Calu3 (cell line): ENCODE measurements around the gene SLC16A6. TPM values are rescaled to one million over a fixed set of nuclear protein-coding genes. Genes with fewer than 3 reads are reported as not detected.
"Not testable (repeated sequence)": the region's sequence is repeated elsewhere in the genome, so short reads cannot be mapped to it uniquely, and the experiment has no call there.

Experiments used
- BruUV-seq: library from RNA; stranded (reverse); fragments of 400-500 nt; replicated peaks from 2 replicates; lab custom pipeline; 2021; lab: Mats Ljungman, UMichigan
- CTCF ChIA-PET: fragments of 300-600 bp; sonication (Branson Sonifier 250); formaldehyde crosslinking; loops from one replicate; lab custom pipeline; 2022; ENCODE audit warnings: antibody characterized with exemption; lab: Charles Lee
- DNase-seq: peaks from one replicate; pipeline ENCODE4 v3.0.0; 2022
- H3K27ac Mint-ChIP-seq: one replicate; pipeline ENCODE4 v1.8.0; 2022; ENCODE audit warnings: mixed read lengths; ENCODE audit not compliant: unreplicated experiment
- H3K27me3 Mint-ChIP-seq: one replicate; pipeline ENCODE4 v1.8.0; 2022; ENCODE audit warnings: mixed read lengths; ENCODE audit not compliant: unreplicated experiment
- H3K36me3 Mint-ChIP-seq: one replicate; pipeline ENCODE4 v1.8.0; 2022; ENCODE audit warnings: mild to moderate bottlenecking, moderate library complexity, mixed read lengths; ENCODE audit not compliant: insufficient read depth, unreplicated experiment
- H3K4me1 Mint-ChIP-seq: one replicate; pipeline ENCODE4 v1.8.0; 2022; ENCODE audit warnings: mild to moderate bottlenecking, low read depth, mixed read lengths; ENCODE audit not compliant: unreplicated experiment
- H3K4me3 Mint-ChIP-seq: one replicate; pipeline ENCODE4 v1.8.0; 2022; ENCODE audit warnings: mild to moderate bottlenecking, low read depth, moderate library complexity, mixed read lengths; ENCODE audit not compliant: unreplicated experiment
- H3K9me3 Mint-ChIP-seq: one replicate; pipeline ENCODE4 v1.8.0; 2022; ENCODE audit warnings: low read depth, mixed read lengths; ENCODE audit not compliant: unreplicated experiment
- intact Hi-C: fragments of 100-400 bp; cut with micrococcal nuclease; formaldehyde crosslinking; loops from one replicate; pipeline ENCODE4 v1.10.0; 2022; ENCODE audit not compliant: unreplicated experiment
- total RNA-seq: library from RNA; stranded (reverse); gene quantifications from 2 replicates; pipeline ENCODE4 v1.2.3, GENCODE V29; 2022
- TF ChIP-seq, protein P1 (sequence below): fragments of 200-600 bp; IDR thresholded peaks from one replicate; pipeline ENCODE4 v1.8.0; 2022; ENCODE audit warnings: antibody characterized with exemption; ENCODE audit not compliant: unreplicated experiment

SLC16A6 gene
- total RNA-seq, 1 experiment from 2014 or later: 0.19 TPM

DNA sequence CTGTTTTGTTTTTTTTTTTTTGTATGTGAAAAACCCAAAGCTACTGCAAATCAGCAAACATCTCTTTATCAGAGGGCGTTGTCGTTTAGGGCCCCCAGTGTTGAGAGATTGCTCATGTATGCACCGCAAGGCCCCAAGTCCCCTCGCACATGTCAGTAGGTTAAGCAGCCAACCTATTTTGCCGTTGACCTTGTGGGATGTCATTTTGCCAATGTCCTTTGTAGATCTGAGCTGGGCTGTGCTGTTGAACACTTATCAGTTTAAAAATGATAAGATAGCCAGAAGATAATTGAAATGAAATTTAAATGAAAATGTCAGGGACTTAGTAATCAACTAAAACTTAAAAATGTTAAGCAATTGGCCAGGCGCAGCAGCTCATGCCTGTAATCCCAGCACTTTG is 26.5 kb upstream of the SLC16A6 start:
- no TSS peak for BruUV-seq

DNA sequence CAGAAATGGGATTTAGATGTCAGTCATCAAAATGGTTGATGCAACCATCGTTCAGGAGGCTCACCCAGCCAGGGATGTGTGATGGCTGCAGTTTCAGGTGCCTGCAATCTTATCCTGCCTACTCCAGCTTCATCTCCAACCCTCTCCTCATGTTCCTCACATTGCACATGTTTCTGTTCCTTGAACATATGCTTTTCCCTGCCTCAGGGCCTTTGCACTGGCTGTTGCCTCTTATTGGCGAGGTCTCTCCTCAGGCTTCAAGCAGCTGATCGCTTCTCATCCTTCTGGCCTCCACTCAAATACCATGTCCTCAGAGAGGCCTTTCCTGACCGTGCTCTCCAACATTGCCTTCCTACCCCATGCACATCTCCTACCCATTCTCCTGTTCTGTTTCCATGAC is 25.0 kb upstream of the SLC16A6 start:
- H3K9me3 Mint-ChIP-seq: peaks cover 4% of the 10 kb centered on the region
- no peak overlapping the region for H3K27ac Mint-ChIP-seq
- TF ChIP-seq, protein P1, sequence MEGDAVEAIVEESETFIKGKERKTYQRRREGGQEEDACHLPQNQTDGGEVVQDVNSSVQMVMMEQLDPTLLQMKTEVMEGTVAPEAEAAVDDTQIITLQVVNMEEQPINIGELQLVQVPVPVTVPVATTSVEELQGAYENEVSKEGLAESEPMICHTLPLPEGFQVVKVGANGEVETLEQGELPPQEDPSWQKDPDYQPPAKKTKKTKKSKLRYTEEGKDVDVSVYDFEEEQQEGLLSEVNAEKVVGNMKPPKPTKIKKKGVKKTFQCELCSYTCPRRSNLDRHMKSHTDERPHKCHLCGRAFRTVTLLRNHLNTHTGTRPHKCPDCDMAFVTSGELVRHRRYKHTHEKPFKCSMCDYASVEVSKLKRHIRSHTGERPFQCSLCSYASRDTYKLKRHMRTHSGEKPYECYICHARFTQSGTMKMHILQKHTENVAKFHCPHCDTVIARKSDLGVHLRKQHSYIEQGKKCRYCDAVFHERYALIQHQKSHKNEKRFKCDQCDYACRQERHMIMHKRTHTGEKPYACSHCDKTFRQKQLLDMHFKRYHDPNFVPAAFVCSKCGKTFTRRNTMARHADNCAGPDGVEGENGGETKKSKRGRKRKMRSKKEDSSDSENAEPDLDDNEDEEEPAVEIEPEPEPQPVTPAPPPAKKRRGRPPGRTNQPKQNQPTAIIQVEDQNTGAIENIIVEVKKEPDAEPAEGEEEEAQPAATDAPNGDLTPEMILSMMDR: no peak
- CTCF ChIA-PET: no interaction called here
- DNase-seq: no peak
- no peak overlapping the region for H3K4me3 Mint-ChIP-seq
- peaks cover 34% of the 10 kb centered on the region for H3K4me1 Mint-ChIP-seq
- intact Hi-C loops: no loop called here
- H3K36me3 Mint-ChIP-seq: peaks cover 12% of the 10 kb centered on the region
- no TSS peak for BruUV-seq
- no peaks in the 10 kb centered on the region for H3K27me3 Mint-ChIP-seq

More for the DNA sequence above, 26.5 kb upstream of the SLC16A6 start:
- no peak for DNase-seq
- Mint-ChIP-seq H3K27me3 (no peaks in the 10 kb centered on the region), H3K9me3 (peaks cover 4% of the 10 kb centered on the region), H3K36me3 (peaks cover 12% of the 10 kb centered on the region), H3K4me1 (peaks cover 31% of the 10 kb centered on the region), H3K27ac (no peak overlapping the region), H3K4me3 (no peak overlapping the region)
- CTCF ChIA-PET: interaction anchor here (0.7 to 1.3 kb wide), 2 partner anchors 70 to 178 kb away, joined by 3 read pairs; partner anchors contain the start of gene AMZ2
- intact Hi-C loops: no loop called here
- TF ChIP-seq, protein P1: no peak

DNA sequence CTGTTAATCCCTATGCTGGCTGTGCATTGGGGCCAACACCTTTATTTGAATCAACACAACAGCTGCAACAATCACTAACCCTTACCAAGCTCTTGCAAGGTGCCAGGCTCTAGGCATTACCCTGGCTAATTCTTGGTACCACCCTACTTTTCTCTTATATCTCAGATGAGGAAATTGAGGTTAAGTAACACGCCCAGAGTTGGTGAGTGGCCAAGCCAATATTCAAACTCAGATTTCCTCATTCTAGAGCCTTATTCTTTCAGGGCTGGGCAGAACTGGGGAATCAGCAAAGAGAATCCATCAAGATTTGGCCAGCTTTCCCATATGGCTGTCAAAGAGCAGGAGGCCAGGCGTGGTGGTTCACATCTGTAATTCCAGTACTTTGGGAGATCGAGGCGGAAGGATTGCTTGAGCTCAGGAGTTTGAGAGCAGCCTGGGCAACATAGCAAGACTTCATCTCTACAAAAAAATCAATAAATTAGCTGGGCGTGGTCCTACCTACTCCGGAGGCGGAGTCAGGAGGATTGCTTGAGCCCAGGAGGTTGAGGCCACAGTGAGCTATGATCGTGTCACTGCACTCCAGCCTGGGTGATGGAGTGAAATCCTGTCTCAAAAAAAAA is 24.1 kb upstream of the SLC16A6 start:
- TF ChIP-seq, protein P1: no peak
- no peaks in the 10 kb centered on the region for H3K27me3 Mint-ChIP-seq
- H3K27ac Mint-ChIP-seq: peak overlapping the region; percentile 31
- CTCF ChIA-PET: interaction anchor here (0.7 to 0.8 kb wide), 2 partner anchors 16 to 362 kb away, joined by 3 to 4 read pairs; no protein-coding TSS in a partner anchor
- no peak overlapping the region for H3K4me3 Mint-ChIP-seq
- peaks cover 34% of the 10 kb centered on the region for H3K4me1 Mint-ChIP-seq
- H3K9me3 Mint-ChIP-seq: peaks cover 4% of the 10 kb centered on the region
- DNase-seq: peak; percentile 52
- intact Hi-C loops: no loop called here
- peaks cover 12% of the 10 kb centered on the region for H3K36me3 Mint-ChIP-seq
- BruUV-seq: no TSS peak

DNA sequence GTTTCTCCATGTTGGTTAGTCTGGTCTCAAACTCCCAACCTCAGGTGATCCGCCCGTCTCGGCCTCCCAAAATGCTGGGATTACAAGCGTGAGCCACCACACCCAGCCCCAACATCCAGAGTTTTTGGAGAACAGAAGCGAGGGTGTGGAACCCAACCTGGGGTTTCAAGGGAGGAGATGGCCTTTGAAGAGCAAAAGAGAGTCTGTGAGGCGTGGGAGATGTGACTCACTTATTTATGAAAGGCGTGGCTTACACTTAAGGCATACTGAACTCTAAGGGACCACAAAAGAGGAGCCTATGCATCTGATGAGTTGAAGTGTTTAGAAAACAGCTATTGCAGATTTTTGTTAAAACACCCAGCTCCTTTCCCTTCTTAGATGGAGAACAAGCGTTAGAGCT is 19.2 kb upstream of the SLC16A6 start:
- H3K36me3 Mint-ChIP-seq: peaks cover 4% of the 10 kb centered on the region
- H3K4me1 Mint-ChIP-seq: peaks cover 14% of the 10 kb centered on the region

DNA sequence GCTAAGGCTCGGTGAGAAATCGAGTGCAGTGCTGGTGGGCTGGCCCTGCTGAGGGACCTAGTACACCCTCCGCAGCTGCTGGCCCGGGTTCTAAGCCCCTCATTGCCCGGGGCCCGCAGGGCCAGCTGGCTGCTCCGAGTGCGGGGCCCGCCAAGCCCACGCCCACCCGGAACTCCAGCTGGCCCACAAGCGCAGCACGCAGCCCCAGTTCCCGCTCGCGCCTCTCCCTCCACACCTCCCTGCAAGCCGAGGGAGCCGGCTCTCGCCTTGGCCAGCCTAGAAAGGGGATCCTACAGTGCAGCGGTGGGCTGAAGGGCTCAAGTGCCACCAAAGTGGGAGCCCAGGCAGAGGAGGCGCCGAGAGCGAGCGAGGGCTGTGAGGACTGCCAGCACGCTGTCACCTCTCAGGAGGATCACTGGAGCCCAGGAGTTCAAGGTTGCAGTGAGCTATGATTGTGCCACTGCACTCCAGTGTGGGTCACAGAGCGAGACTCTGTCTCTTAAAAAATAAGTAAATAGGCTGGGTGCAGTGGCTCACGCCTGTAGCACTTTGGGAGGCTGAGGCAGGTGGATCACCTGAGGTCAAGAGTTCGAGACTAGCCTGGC is 18.2 kb upstream of the SLC16A6 start:
- intact Hi-C loops, CTCF ChIA-PET: not testable (repeated sequence)

More for the DNA sequence above, 19.2 kb upstream of the SLC16A6 start:
- intact Hi-C loops: no loop called here
- BruUV-seq: no TSS peak
- no peaks in the 10 kb centered on the region for H3K27me3 Mint-ChIP-seq
- no peaks in the 10 kb centered on the region for H3K9me3 Mint-ChIP-seq
- H3K27ac Mint-ChIP-seq: no peak overlapping the region
- TF ChIP-seq, protein P1: no peak
- CTCF ChIA-PET: no interaction called here
- no peak overlapping the region for H3K4me3 Mint-ChIP-seq
- no peak for DNase-seq

DNA sequence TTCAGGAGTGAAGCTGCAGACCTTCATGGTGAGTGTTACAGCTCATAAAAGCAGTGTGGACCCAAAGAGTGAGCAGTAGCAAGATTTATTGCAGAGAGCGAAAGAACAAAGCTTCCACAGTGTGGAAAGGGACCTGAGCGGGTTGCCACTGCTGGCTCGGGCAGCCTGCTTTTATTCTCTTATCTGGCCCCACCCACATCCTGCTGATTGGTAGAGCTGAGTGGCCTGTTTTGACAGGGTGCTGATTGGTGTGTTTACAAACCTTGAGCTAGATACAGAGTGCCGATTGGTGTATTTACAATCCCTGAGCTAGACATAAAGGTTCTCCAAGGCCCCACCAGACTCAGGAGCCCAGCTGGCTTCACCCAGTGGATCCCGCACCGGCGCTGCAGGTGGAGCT is 17.6 kb upstream of the SLC16A6 start:
- H3K4me3 Mint-ChIP-seq, DNase-seq, H3K9me3 Mint-ChIP-seq, H3K27ac Mint-ChIP-seq, H3K27me3 Mint-ChIP-seq, H3K4me1 Mint-ChIP-seq, CTCF ChIA-PET, intact Hi-C loops, BruUV-seq, H3K36me3 Mint-ChIP-seq: not testable (repeated sequence)

More for the DNA sequence above, 18.2 kb upstream of the SLC16A6 start:
- not testable (repeated sequence) for DNase-seq, H3K4me3 Mint-ChIP-seq, H3K27me3 Mint-ChIP-seq, H3K4me1 Mint-ChIP-seq, H3K27ac Mint-ChIP-seq, H3K36me3 Mint-ChIP-seq, H3K9me3 Mint-ChIP-seq, BruUV-seq
